GM18502 (cell line): ENCODE measurements around the gene CDC42.
"Not testable (repeated sequence)": the region's sequence is repeated elsewhere in the genome, so short reads cannot be mapped to it uniquely, and the experiment has no call there.

ENCODE experiments used
- ATAC-seq: cut with Tn5 transposase; IDR thresholded peaks from one replicate; pipeline ENCODE4 v1.9.1; 2021; ENCODE audit warnings: mild to moderate bottlenecking; ENCODE audit not compliant: unreplicated experiment, poor library complexity

CDC42 gene

GRCh38 chr1:22034834-22035233 is 17.7 kb upstream of the CDC42 start:
- ATAC-seq, result not testable (repeated sequence)

GRCh38 chr1:22037520-22037919 is 15.0 kb upstream of the CDC42 start:
- ATAC-seq, result no peak

- no peak for ATAC-seq
These were observed 14.5 kb upstream of the CDC42 start for GRCh38 chr1:22038036-22038435.

GRCh38 chr1:22039594-22040285 is 12.8 kb upstream of the CDC42 start:
- ATAC-seq, result peak; percentile 96

GRCh38 chr1:22040286-22040623 is 12.3 kb upstream of the CDC42 start:
- no peak for ATAC-seq

- ATAC-seq, result no peak
These were observed 11.0 kb upstream of the CDC42 start for GRCh38 chr1:22041505-22041904.

- ATAC-seq, result no peak
These were observed 9.2 kb upstream of the CDC42 start for GRCh38 chr1:22043198-22043769.

GRCh38 chr1:22044690-22045420 is 7.7 kb upstream of the CDC42 start:
- no peak for ATAC-seq

- ATAC-seq, result no peak
These were observed 6.8 kb upstream of the CDC42 start for GRCh38 chr1:22045604-22046228.

- ATAC-seq, result no peak
These were observed 3.9 kb upstream of the CDC42 start for GRCh38 chr1:22048351-22049192.

GRCh38 chr1:22050330-22050729 is 2.2 kb upstream of the CDC42 start:
- no peak for ATAC-seq

- ATAC-seq, result no peak
These were observed 848 bp upstream of the CDC42 start for GRCh38 chr1:22051607-22052114.

GRCh38 chr1:22053017-22053860 is 730 bp downstream of the CDC42 start:
- ATAC-seq, result peak; percentile 23

- ATAC-seq, result no peak
These were observed 1.6 kb downstream of the CDC42 start for GRCh38 chr1:22053861-22054770.

- ATAC-seq, result no peak
These were observed 3.0 kb downstream of the CDC42 start for GRCh38 chr1:22055463-22055862.

- no peak for ATAC-seq
These were observed 3.5 kb downstream of the CDC42 start for GRCh38 chr1:22056043-22056442.

- ATAC-seq, result no peak
These were observed 4.4 kb downstream of the CDC42 start for GRCh38 chr1:22056936-22057335.

GRCh38 chr1:22057861-22058260 is 5.4 kb downstream of the CDC42 start:
- ATAC-seq, result no peak
